Measurements from ENCODE around the gene EVI5.

- no peak for TF ChIP-seq CTCF (IDR thresholded peaks at IDR 0.05)
- TF ChIP-seq POLR2A (IDR thresholded peaks at IDR 0.05) = no peak
Observed at GRCh38 chr1:92475029-92475428, 309.9 kb downstream of the EVI5 start.

All from Peyer's patch (tissue), 4 donors.